ENCODE measurements around the gene CCDC110.

CCDC110 gene

DNA sequence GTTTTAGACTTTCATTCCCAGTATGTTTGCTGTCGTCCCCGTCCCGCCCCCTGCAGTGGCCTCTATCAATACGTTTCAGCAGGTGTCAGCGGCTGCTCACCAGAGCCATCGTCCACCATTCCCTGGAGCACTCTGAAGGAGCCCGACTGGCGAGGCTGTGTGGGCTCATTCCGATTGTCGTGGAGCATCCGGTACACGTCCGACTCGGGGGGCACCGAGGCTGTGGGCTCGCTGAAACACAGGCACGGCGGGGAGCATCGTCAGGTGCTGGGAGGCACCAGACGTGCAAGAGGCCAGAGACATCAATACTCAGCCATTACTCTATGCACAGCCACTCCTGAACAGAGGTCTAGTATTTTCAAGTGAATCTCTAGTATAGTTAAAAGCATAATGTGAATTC lies 34.9 kb upstream of the CCDC110 start:
- no peak overlapping the region for H3K27ac ChIP-seq (replicated peaks)
- no peak overlapping the region for H3K4me3 ChIP-seq (replicated peaks; ENCODE audit: insufficient read depth, low read length)
- TF ChIP-seq SPI1 (IDR thresholded peaks at IDR 0.05; ENCODE audit: borderline replicate concordance, low read depth) (no peak), POLR2AphosphoS5 (IDR thresholded peaks at IDR 0.05; ENCODE audit: low read depth) (no peak), GABPA (IDR thresholded peaks at IDR 0.05; ENCODE audit: low read depth) (no peak)
- TF ChIP-seq, protein P1, sequence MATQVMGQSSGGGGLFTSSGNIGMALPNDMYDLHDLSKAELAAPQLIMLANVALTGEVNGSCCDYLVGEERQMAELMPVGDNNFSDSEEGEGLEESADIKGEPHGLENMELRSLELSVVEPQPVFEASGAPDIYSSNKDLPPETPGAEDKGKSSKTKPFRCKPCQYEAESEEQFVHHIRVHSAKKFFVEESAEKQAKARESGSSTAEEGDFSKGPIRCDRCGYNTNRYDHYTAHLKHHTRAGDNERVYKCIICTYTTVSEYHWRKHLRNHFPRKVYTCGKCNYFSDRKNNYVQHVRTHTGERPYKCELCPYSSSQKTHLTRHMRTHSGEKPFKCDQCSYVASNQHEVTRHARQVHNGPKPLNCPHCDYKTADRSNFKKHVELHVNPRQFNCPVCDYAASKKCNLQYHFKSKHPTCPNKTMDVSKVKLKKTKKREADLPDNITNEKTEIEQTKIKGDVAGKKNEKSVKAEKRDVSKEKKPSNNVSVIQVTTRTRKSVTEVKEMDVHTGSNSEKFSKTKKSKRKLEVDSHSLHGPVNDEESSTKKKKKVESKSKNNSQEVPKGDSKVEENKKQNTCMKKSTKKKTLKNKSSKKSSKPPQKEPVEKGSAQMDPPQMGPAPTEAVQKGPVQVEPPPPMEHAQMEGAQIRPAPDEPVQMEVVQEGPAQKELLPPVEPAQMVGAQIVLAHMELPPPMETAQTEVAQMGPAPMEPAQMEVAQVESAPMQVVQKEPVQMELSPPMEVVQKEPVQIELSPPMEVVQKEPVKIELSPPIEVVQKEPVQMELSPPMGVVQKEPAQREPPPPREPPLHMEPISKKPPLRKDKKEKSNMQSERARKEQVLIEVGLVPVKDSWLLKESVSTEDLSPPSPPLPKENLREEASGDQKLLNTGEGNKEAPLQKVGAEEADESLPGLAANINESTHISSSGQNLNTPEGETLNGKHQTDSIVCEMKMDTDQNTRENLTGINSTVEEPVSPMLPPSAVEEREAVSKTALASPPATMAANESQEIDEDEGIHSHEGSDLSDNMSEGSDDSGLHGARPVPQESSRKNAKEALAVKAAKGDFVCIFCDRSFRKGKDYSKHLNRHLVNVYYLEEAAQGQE (IDR thresholded peaks at IDR 0.05; ENCODE audit: insufficient replicate concordance, low read depth), result no peak
- TF ChIP-seq, protein P2, sequence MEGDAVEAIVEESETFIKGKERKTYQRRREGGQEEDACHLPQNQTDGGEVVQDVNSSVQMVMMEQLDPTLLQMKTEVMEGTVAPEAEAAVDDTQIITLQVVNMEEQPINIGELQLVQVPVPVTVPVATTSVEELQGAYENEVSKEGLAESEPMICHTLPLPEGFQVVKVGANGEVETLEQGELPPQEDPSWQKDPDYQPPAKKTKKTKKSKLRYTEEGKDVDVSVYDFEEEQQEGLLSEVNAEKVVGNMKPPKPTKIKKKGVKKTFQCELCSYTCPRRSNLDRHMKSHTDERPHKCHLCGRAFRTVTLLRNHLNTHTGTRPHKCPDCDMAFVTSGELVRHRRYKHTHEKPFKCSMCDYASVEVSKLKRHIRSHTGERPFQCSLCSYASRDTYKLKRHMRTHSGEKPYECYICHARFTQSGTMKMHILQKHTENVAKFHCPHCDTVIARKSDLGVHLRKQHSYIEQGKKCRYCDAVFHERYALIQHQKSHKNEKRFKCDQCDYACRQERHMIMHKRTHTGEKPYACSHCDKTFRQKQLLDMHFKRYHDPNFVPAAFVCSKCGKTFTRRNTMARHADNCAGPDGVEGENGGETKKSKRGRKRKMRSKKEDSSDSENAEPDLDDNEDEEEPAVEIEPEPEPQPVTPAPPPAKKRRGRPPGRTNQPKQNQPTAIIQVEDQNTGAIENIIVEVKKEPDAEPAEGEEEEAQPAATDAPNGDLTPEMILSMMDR (IDR thresholded peaks at IDR 0.05; ENCODE audit: insufficient read depth, low read length), result no peak
- H3K27me3 ChIP-seq (ENCODE audit: insufficient read depth, poor library complexity, severe bottlenecking), result peaks cover 29% of the 10 kb centered on the region
- no peak for DNase-seq (ENCODE audit: low read depth in 1 of 2, low spot score in 1 of 2)

DNA sequence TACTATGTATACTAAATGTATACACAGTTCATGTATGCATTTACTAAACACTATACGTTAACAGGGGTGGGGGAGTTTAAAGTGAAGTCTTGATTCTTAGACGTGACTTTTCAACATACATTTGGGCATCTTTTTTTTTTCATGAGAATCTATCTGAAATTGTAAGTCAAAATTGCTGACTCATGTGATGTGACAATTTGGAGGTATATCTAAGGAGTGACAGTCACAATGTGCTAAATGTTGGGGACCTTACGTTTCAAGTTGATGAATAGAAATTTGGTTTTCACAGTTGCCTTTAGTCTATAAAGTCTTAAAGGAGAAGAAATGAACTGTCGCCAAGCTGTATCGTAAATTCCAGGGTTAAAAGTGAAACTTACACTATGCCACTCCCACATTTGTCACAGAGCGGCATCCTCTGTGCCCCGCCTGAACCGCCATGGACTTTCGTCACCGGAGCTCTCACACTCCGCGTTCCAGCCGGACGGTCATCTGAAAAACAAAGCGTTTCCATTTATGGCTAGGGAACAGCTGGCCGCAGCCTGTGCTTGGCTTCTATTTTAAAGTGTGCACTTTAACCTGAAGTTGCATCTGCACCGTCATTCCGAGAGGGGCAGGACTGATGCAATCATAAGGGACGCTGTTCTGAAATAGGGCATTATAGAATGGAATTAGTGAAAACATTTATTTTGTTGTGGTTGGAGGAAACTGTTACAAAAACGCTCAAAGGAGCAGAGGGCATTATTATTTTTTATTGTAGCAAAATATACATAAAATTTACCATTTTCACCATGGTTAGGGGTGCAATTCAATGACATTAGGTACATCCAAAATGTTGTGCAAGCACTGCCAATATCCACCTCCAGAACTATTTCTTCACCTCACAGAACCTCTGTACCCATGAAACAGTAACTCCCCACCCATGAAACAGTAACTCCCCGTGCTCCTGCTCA lies 32.8 kb upstream of the CCDC110 start:
- TF ChIP-seq, protein P1 (IDR thresholded peaks at IDR 0.05; ENCODE audit: insufficient replicate concordance, low read depth), result no peak
- TF ChIP-seq SPI1 (IDR thresholded peaks at IDR 0.05; ENCODE audit: borderline replicate concordance, low read depth) (no peak), GABPA (IDR thresholded peaks at IDR 0.05; ENCODE audit: low read depth) (no peak)
- no peak for DNase-seq (ENCODE audit: low read depth in 1 of 2, low spot score in 1 of 2)

DNA sequence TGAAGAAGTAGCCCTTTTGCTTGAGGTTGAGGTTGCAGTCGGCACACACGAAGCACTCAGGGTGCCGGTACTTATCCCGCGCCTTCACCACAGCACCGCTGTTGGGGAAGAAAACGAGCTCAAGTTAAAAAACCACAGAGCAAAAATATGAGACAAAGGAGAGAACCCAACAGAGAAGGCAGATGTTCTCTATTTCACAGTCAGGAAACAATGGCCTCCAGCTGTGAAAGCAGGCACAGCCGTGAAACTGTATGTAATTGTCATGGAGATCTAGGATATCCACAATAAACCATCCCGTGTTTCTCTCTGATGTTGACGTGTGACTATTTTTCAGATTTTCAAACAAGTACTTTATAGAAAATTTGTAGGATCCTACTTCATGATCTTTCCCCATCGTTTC lies 30.9 kb upstream of the CCDC110 start:
- H3K4me3 ChIP-seq (replicated peaks; ENCODE audit: insufficient read depth, low read length), result no peak overlapping the region
- no peak for DNase-seq (ENCODE audit: low read depth in 1 of 2, low spot score in 1 of 2)

More for the DNA sequence above, 32.8 kb upstream of the CCDC110 start:
- Histone ChIP-seq H3K27me3 (ENCODE audit: insufficient read depth, poor library complexity, severe bottlenecking) (peaks cover 13% of the 10 kb centered on the region), H3K27ac (replicated peaks) (no peak overlapping the region), H3K4me3 (replicated peaks; ENCODE audit: insufficient read depth, low read length) (no peak overlapping the region)

More for the DNA sequence above, 30.9 kb upstream of the CCDC110 start:
- Histone ChIP-seq H3K27ac (replicated peaks) (no peak overlapping the region), H3K27me3 (ENCODE audit: insufficient read depth, poor library complexity, severe bottlenecking) (peaks cover 2% of the 10 kb centered on the region)
- TF ChIP-seq, protein P2 (IDR thresholded peaks at IDR 0.05; ENCODE audit: insufficient read depth, low read length), result no peak
- TF ChIP-seq GABPA (IDR thresholded peaks at IDR 0.05; ENCODE audit: low read depth) (no peak), POLR2AphosphoS5 (IDR thresholded peaks at IDR 0.05; ENCODE audit: low read depth) (no peak), SPI1 (IDR thresholded peaks at IDR 0.05; ENCODE audit: borderline replicate concordance, low read depth) (no peak)
- TF ChIP-seq, protein P1 (IDR thresholded peaks at IDR 0.05; ENCODE audit: insufficient replicate concordance, low read depth), result no peak
